Measurements from ENCODE around the gene CTNNA2. TPM values are rescaled to one million over a fixed set of nuclear protein-coding genes. Genes with fewer than 3 reads are reported as not detected.

CTNNA2 gene
- total RNA-seq, 1 donor from 2014 or later: 0.13 TPM

- intact Hi-C loops (cut with DNase I): loop anchor here (2.0 to 5.0 kb wide), 2 partner anchors 37 to 118 kb away; no protein-coding TSS in a partner anchor
- DNase-seq (ENCODE audit: low spot score): no peak
Measured at GRCh38 chr2:80364524-80365212, 851.8 kb downstream of the CTNNA2 start.

GRCh38 chr2:80365762-80366161, 852.9 kb downstream of the CTNNA2 start:
- intact Hi-C loops (cut with DNase I): loop anchor here (2.0 kb wide), 1 partner anchor 117 kb away; no protein-coding TSS in a partner anchor
- DNase-seq (ENCODE audit: low spot score): no peak

GRCh38 chr2:80370375-80371009, 857.6 kb downstream of the CTNNA2 start:
- DNase-seq (ENCODE audit: low spot score): no peak
- intact Hi-C loops (cut with DNase I): no loop called here

- no peak for DNase-seq (ENCODE audit: low spot score)
- intact Hi-C loops (cut with DNase I): no loop called here
Measured at GRCh38 chr2:80374105-80374504, 861.3 kb downstream of the CTNNA2 start.

- intact Hi-C loops (cut with DNase I): no loop called here
- no peak for DNase-seq (ENCODE audit: low spot score)
Measured at GRCh38 chr2:80377071-80377470, 864.2 kb downstream of the CTNNA2 start.

- intact Hi-C loops (cut with DNase I): no loop called here
- no peak for DNase-seq (ENCODE audit: low spot score)
Measured at GRCh38 chr2:80380736-80381135, 867.9 kb downstream of the CTNNA2 start.

- intact Hi-C loops (cut with DNase I): no loop called here
Measured at GRCh38 chr2:80381666-80382065, 868.8 kb downstream of the CTNNA2 start.

GRCh38 chr2:80392441-80392840, 879.6 kb downstream of the CTNNA2 start:
- no peak for DNase-seq (ENCODE audit: low spot score)
- intact Hi-C loops (cut with DNase I): no loop called here

More at GRCh38 chr2:80381666-80382065, 868.8 kb downstream of the CTNNA2 start:
- no peak for DNase-seq (ENCODE audit: low spot score)

- intact Hi-C loops (cut with DNase I): no loop called here
- no peak for DNase-seq (ENCODE audit: low spot score)
Measured at GRCh38 chr2:80393991-80394390, 881.1 kb downstream of the CTNNA2 start.

GRCh38 chr2:80395251-80395650, 882.4 kb downstream of the CTNNA2 start:
- intact Hi-C loops (cut with DNase I): no loop called here
- DNase-seq (ENCODE audit: low spot score): no peak

GRCh38 chr2:80396276-80396675, 883.4 kb downstream of the CTNNA2 start:
- intact Hi-C loops (cut with DNase I): no loop called here

GRCh38 chr2:80403081-80403480, 890.2 kb downstream of the CTNNA2 start:
- DNase-seq (ENCODE audit: low spot score): no peak
- intact Hi-C loops (cut with DNase I): no loop called here

More at GRCh38 chr2:80396276-80396675, 883.4 kb downstream of the CTNNA2 start:
- DNase-seq (ENCODE audit: low spot score): no peak

- DNase-seq (ENCODE audit: low spot score): no peak
- intact Hi-C loops (cut with DNase I): no loop called here
Measured at GRCh38 chr2:80407377-80407776, 894.5 kb downstream of the CTNNA2 start.

- no peak for DNase-seq (ENCODE audit: low spot score)
- intact Hi-C loops (cut with DNase I): no loop called here
Measured at GRCh38 chr2:80410346-80410745, 897.5 kb downstream of the CTNNA2 start.

GRCh38 chr2:80413136-80413535, 900.3 kb downstream of the CTNNA2 start:
- no peak for DNase-seq (ENCODE audit: low spot score)
- intact Hi-C loops (cut with DNase I): no loop called here

GRCh38 chr2:80417737-80418136, 904.9 kb downstream of the CTNNA2 start:
- intact Hi-C loops (cut with DNase I): no loop called here
- DNase-seq (ENCODE audit: low spot score): no peak

- intact Hi-C loops (cut with DNase I): no loop called here
- DNase-seq (ENCODE audit: low spot score): no peak
Measured at GRCh38 chr2:80420530-80421208, 907.8 kb downstream of the CTNNA2 start.

GRCh38 chr2:80429251-80429650, 916.4 kb downstream of the CTNNA2 start:
- DNase-seq (ENCODE audit: low spot score): no peak

GRCh38 chr2:80437959-80438358, 925.1 kb downstream of the CTNNA2 start:
- no peak for DNase-seq (ENCODE audit: low spot score)
- intact Hi-C loops (cut with DNase I): no loop called here

More at GRCh38 chr2:80429251-80429650, 916.4 kb downstream of the CTNNA2 start:
- intact Hi-C loops (cut with DNase I): no loop called here

GRCh38 chr2:80438686-80439085, 925.8 kb downstream of the CTNNA2 start:
- no peak for DNase-seq (ENCODE audit: low spot score)
- intact Hi-C loops (cut with DNase I): no loop called here

- DNase-seq (ENCODE audit: low spot score): no peak
- intact Hi-C loops (cut with DNase I): no loop called here
Measured at GRCh38 chr2:80454628-80455027, 941.8 kb downstream of the CTNNA2 start.
